GM18870 (cell line): ENCODE results near the gene PSMD5.

Source experiments
- ATAC-seq: cut with Tn5 transposase; IDR thresholded peaks from one replicate; pipeline ENCODE4 v1.9.1; 2021; ENCODE audit warnings: moderate library complexity; ENCODE audit not compliant: unreplicated experiment

Gene PSMD5

GRCh38 chr9:120875195-120875565 lies 32.5 kb upstream of the PSMD5 start:
- no peak for ATAC-seq

GRCh38 chr9:120874226-120875194 lies 31.8 kb upstream of the PSMD5 start:
- ATAC-seq: no peak

GRCh38 chr9:120873512-120873911 lies 30.8 kb upstream of the PSMD5 start:
- ATAC-seq: no peak

- ATAC-seq: no peak
Observed at GRCh38 chr9:120872791-120873502, 30.2 kb upstream of the PSMD5 start.

GRCh38 chr9:120870206-120870605 lies 27.5 kb upstream of the PSMD5 start:
- no peak for ATAC-seq

DNA sequence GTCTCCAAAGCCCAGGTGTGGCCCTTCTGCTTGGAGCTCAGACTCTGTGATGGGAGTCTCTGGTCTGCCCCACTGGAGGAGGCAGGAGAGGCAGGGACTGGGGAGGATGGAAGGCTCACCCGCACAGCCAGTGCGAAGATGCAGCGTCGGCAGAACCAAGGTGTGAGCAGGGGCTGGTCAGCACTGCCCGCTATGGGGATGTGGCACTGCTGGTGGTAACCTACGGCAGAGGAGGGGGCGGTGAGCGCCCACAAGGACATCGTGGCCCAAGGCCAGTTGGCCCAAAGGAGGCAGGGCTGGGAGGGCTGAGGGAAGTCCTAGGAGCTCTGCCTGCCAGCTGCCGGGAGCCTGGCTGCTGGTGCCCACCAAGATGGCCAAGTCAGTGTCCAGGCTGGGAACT lies 27.0 kb upstream of the PSMD5 start:
- ATAC-seq: no peak

DNA sequence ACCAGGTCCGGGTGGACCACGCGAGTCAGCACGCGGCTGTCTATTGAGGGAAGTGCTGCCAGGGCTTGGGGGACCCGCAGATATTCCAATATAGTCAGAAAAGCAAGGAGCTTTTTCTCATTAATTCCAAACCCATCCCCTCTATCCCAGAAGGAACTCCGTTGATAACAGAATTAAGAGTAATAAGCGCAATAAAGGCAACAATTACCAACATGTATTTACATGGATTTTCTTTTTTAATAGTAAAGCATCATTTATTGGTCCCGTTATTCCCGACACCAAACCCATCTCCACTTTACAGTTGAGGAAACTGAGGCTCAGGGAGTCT lies 26.6 kb upstream of the PSMD5 start:
- ATAC-seq: no peak

DNA sequence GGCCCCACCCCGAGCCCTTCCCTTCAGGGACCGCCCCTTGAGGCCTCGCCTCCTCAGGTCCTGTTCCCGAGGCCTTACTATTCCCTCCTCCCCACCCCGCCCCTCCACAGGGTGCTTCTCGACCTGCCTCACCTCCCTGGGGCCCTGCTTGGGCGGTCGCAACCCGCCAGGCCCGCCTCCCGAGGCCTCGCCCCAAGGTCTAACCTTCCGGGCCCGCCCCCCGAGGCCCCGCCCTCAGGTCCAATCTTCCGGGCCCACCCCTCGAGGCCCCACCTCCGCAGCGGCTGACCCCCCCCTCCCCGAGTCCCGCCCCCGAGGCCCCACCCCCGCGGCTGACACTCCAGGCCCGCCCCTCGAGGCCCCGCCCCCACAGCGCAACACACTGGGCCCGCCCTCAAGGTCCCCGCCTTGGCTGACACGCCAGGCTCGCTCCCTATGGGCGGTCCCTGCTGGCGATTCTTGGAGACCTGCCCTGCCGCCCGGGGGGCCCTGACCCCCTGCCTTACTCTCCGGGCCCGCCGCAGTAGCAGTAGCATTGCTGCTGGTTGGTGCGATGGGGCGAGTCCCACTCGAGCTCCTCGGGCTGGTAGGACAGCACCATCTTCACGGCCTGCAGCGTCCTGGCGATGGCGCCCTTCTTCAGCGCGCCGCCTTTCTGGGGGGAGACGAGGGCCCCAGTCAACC lies 26.1 kb upstream of the PSMD5 start:
- peak; percentile 76 for ATAC-seq

GRCh38 chr9:120868339-120868675 lies 25.6 kb upstream of the PSMD5 start:
- no peak for ATAC-seq

GRCh38 chr9:120867676-120868338 lies 25.1 kb upstream of the PSMD5 start:
- ATAC-seq: no peak

DNA sequence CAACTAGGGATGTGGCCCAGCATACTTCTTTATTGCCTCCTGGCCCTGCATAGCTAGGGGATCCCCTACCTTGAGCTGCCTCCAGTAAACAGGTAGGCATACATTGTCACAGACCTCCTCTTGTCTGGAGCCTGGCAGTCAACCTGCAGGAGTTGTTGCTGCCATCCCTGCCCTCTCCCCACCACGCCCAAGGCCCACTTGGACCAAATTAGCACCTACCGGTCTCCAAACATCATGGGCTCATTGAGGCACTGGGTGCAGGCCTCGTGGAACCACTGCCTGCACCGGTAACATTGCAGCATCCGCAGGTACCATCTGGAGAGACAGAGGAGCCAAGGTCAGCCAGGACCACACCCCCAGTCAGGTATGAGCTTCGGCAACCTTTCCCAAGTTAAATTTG lies 23.9 kb upstream of the PSMD5 start:
- ATAC-seq: no peak

GRCh38 chr9:120865809-120866208 lies 23.1 kb upstream of the PSMD5 start:
- no peak for ATAC-seq

GRCh38 chr9:120865176-120865575 lies 22.5 kb upstream of the PSMD5 start:
- no peak for ATAC-seq

GRCh38 chr9:120864719-120865118 lies 22.0 kb upstream of the PSMD5 start:
- ATAC-seq: no peak

GRCh38 chr9:120863833-120864232 lies 21.1 kb upstream of the PSMD5 start:
- ATAC-seq: no peak

DNA sequence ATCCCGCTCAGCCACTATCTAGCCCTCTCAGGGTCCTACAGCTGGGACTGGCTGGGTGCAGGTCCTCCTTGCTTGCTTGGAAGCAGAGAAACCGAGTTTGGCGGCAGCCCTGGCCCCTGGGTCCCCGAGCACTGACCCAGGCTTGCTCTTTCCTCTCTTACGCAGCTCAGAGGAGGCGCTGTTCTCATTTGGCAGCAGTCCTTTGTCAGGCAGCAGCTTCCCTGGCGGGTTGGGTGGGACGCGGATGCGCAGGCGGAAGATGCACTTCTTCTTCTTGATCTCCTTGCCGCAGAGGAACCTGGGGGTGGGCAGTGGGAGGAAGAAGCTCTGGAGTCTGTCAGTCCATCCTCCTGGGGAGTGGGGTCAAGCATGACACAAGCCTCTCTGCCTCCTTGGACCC lies 19.7 kb upstream of the PSMD5 start:
- ATAC-seq: no peak

- no peak for ATAC-seq
Observed at GRCh38 chr9:120861935-120862334, 19.2 kb upstream of the PSMD5 start.

DNA sequence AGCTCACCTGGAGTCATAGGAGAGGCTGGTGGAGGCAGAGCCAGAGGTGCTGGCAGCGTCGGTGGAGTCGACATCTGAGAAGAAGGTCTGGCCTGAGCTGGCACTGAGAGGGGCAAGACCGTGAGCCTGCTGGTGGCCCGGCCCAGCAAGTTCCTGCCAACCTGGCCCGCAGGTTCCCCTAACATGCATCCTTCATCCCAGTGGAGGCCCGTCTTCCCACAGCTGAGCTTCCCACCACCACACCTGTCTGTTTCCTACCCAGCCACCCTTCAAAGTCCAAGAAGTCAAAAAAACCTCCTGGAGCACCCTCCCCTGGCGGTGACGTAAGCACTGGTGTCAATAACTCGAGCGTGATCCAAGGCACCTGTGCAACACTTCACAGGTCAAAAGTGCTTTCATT lies 17.4 kb upstream of the PSMD5 start:
- ATAC-seq: no peak

- no peak for ATAC-seq
Observed at GRCh38 chr9:120859361-120859760, 16.6 kb upstream of the PSMD5 start.

GRCh38 chr9:120857902-120858301 lies 15.2 kb upstream of the PSMD5 start:
- ATAC-seq: no peak

- ATAC-seq: no peak
Observed at GRCh38 chr9:120857481-120857880, 14.8 kb upstream of the PSMD5 start.
